ENCODE results near the gene RNF151.
"Not testable (repeated sequence)": the region's sequence is repeated elsewhere in the genome, so short reads cannot be mapped to it uniquely, and the experiment has no call there.

RNF151 gene

DNA sequence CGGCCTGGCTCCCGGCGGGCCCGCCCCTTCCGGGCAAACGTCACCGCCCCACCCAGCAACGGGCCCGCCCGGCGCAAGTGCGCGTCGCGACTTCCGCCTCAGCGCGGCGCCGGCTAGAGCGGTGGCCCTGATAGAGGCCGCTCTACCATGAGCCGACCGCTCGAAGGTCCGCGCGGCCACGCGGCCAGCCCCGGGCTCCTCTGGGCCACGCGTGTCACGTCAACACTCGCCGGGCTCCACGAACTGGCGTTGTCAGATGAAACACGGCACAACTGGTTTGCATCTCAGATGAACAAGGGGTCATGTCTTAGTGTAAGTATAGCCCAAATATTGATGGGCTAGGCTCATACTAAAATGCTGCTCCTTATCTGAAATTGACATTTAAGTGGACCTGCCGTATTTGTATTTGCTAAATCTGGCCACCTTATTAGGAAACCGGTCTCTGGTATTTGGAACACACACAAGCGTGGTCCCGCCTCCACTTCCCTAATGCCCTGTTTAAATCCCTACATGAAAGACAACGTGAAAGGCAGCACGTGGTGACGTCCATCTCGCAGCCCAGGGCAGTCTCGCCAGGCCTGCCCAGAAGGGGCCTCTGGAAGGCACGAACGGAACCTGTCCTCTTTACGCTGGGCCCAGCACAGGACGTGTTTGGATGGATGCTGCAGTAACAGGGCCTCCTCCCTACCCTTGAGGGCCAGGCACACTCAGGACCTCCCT lies 43.3 kb downstream of the RNF151 start, which contains the start of gene ZNF598:
TSS of gene ZNF598 (minus strand) at position 31 of the 720 bp plus-strand sequence.
- FAIRE-seq = no peak

DNA sequence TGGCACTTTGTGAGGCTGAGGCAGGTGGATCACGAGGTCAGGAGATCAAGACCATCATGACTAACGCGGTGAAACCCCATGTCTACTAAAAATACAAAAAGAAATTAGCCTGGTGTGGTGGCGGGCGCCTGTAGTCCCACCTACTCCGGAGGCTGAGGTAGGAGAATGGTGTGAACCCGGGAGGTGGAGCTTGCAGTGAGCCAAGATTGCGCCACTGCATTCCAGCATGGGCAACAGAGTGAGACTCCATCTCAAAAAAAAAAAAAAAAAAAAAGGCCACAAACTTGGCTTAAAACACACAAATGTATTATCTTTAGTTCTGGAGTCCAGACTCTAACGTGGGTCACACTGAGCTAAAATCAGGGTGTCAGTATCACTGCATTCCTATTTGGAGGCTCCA lies 45.1 kb downstream of the RNF151 start:
- FAIRE-seq = not testable (repeated sequence)

DNA sequence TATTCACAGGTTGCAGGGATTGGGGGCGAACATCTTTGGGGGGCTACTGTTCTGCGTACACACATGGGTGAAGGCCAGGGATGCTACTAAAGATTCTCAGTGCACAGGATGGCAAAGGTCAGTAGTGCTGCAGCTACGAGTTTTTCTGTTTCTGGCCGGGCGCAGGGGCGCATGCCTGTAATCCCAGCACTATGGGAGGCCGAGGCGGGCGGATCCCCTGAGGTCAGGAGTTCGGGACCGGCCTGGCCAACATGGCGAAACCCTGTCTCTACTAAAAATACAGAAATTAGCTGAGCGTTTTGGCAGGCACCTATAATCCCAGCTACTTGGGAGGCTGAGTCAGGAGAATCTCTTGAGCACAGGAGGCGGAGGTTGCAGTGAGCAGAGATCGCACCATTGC lies 46.9 kb downstream of the RNF151 start:
- no peak for FAIRE-seq

DNA sequence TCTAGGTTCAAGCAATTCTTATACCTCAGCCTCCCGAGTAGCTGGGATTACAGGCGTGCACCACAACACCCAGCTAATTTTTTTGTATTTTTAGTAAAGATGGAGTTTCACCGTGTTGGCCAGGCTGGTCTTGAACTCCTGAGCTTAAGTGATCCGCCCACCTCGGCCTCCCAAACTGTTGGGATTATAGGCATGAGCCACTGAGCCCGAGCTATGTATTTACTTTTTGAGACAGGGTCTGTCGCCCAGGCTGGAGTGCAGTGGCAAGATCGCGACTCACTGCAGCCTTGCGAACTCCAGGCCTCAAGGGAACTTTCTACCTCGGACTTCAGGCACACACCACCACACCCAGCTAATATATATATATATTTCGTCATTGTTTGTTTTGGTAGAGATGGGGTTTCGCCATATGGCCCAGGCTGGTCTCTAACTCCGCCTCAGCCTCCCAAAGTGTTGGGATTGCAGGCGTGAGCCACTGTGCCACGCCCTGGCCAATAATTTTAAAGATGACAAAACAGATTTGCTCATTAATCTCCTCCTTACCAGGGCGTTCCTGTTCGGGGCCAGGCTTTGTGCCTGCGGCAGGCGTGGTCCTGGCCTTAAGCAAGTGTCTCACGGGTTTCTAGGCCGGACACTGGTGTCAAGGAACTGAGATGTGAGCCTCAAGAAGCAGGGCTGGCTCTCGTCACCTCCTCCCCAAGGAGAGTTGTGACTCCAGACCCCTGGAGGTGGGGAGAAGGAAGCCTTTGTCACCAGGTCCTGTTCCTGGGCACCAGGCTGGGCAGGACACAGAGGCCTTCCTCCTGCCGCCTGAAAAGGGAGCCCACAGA lies 48.7 kb downstream of the RNF151 start:
- no peak for FAIRE-seq

DNA sequence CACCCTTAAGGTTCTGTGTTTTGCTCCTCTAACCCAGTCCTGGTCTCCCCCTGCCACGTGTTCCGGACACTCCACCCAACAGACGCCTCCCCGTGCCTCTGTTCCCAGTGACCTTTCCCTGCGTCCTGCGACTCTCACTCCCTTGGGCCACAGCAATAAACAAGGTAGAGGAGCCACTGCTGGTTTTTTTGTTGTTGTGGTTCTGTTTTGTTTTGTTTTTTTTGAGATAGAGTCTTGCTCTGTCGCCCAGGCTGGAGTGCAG lies 49.2 kb downstream of the RNF151 start:
- no peak for FAIRE-seq

DNA sequence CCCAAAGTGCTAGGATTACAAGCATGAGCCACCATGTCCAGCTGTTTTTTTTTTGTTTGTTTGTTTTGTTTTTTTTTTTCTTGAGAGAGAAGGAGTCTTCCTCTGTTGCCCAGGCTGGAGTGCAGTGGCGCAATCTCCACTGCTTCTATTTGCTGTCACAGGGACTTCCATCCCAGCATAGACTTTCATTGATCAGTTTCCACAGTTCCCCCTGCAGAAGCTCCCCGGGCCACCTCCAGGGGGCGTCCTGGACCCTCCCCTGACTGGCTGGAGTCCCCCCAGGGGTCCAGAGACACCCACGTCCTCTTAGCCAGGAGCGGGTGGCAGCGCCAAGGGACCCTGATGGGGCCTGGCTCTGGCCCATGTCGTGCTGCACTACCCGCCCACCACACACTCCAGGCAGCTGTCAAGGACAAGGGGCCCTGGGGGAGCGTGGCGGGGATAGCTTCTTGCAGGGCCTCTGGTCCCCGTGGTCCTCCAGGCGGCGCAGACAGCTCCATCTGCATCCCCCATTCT lies 49.8 kb downstream of the RNF151 start:
- FAIRE-seq = no peak

Data from islet of Langerhans (tissue), 1 donor.